HepG2 (cell line): ENCODE results near the gene PSMA7. TPM values are rescaled to one million over a fixed set of nuclear protein-coding genes. Genes with fewer than 3 reads are reported as not detected.

Experiments used
- BCL6 ChIP-seq: IDR thresholded peaks from 2 replicates; pipeline ENCODE4 v1.6.1; 2016; ENCODE audit warnings: missing genetic modification reagents, missing compliant biosample characterization
- FOSL2 ChIP-seq: sonication (generic); formaldehyde crosslinking; IDR thresholded peaks from 2 replicates; pipeline ENCODE4 v1.4.0; 2020; ENCODE audit warnings: missing genetic modification reagents
- HMG20B ChIP-seq: conservative IDR thresholded peaks from 2 replicates; pipeline ENCODE4 v1.6.1; 2016; ENCODE audit warnings: missing genetic modification reagents, missing compliant biosample characterization
- HNF4G ChIP-seq, 2 experiments: sonication (generic) in 1 of 2; formaldehyde crosslinking in 1 of 2; IDR thresholded peaks; 2 replicates each; pipeline versions ENCODE4 v1.4.0 to v1.6.1; 2011 to 2020; ENCODE audit warnings: borderline replicate concordance in 2 of 2, low read depth in 2 of 2, mild to moderate bottlenecking in 2 of 2, low read length in 1 of 2, missing genetic modification reagents in 1 of 2, moderate library complexity in 1 of 2
- MXD4 ChIP-seq: IDR thresholded peaks from 2 replicates; pipeline ENCODE4 v1.6.1; 2016; ENCODE audit warnings: mild to moderate bottlenecking, missing biosample characterization, missing genetic modification reagents
- MZF1 ChIP-seq: sonication (generic); formaldehyde crosslinking; IDR thresholded peaks from 2 replicates; pipeline ENCODE4 v1.8.1; 2023; ENCODE audit warnings: mild to moderate bottlenecking, missing genetic modification reagents, borderline replicate concordance
- NFE2L2 ChIP-seq: fragments of 150-350 bp; IDR thresholded peaks from 2 replicates; pipeline ENCODE4 v1.6.1; 2014; ENCODE audit warnings: low read length
- NR2C2 ChIP-seq: sonication (generic); formaldehyde crosslinking; IDR thresholded peaks from 2 replicates; pipeline ENCODE4 v1.4.0; 2020; ENCODE audit warnings: missing genetic modification reagents, mild to moderate bottlenecking, moderate library complexity, borderline replicate concordance
- PHB2 ChIP-seq: fragments of 450-650 bp; IDR thresholded peaks from 2 replicates; pipeline ENCODE4 v1.6.1; 2018; ENCODE audit not compliant: partially characterized antibody
- PRPF4 ChIP-seq: fragments of 200-400 bp; formaldehyde crosslinking; IDR thresholded peaks from 2 replicates; pipeline ENCODE4 v1.6.1; 2016; ENCODE audit warnings: low read length, low read depth; ENCODE audit not compliant: poor library complexity, severe bottlenecking
- RORA ChIP-seq: sonication (generic); formaldehyde crosslinking; IDR thresholded peaks from 2 replicates; pipeline ENCODE4 v1.5.0; 2020; ENCODE audit warnings: mild to moderate bottlenecking, missing genetic modification reagents, moderate library complexity
- SIX4 ChIP-seq: sonication (generic); formaldehyde crosslinking; IDR thresholded peaks from 2 replicates; pipeline ENCODE4 v1.4.0; 2020; ENCODE audit warnings: missing genetic modification reagents
- WIZ ChIP-seq: sonication (generic); formaldehyde crosslinking; IDR thresholded peaks from 2 replicates; pipeline ENCODE4 v1.5.1; 2020; ENCODE audit warnings: mild to moderate bottlenecking, missing genetic modification reagents
- ZMYM3 ChIP-seq: sonication (generic); formaldehyde crosslinking; IDR thresholded peaks from 2 replicates; pipeline ENCODE4 v1.5.1; 2020; ENCODE audit warnings: mild to moderate bottlenecking, missing genetic modification reagents
- ZNF143 ChIP-seq: sonication (generic); formaldehyde crosslinking; IDR thresholded peaks from 2 replicates; pipeline ENCODE4 v1.4.0; 2020; ENCODE audit warnings: missing genetic modification reagents
- ZNF383 ChIP-seq: sonication (generic); formaldehyde crosslinking; IDR thresholded peaks from 2 replicates; pipeline ENCODE4 v1.4.0; 2020; ENCODE audit warnings: missing genetic modification reagents, mild to moderate bottlenecking, borderline replicate concordance
- ZNF543 ChIP-seq: sonication (generic); formaldehyde crosslinking; IDR thresholded peaks from 2 replicates; pipeline ENCODE4 v1.4.0; 2020; ENCODE audit warnings: mild to moderate bottlenecking, missing genetic modification reagents
- ZNF549 ChIP-seq: sonication (generic); formaldehyde crosslinking; IDR thresholded peaks from 2 replicates; pipeline ENCODE4 v1.5.0; 2020; ENCODE audit warnings: missing genetic modification reagents
- ZNF567 ChIP-seq: sonication (generic); formaldehyde crosslinking; IDR thresholded peaks from 2 replicates; pipeline ENCODE4 v1.8.1; 2023; ENCODE audit warnings: mild to moderate bottlenecking, missing genetic modification reagents, borderline replicate concordance
- ZNF839 ChIP-seq: sonication (generic); formaldehyde crosslinking; IDR thresholded peaks from 2 replicates; pipeline ENCODE4 v1.4.0; 2020; ENCODE audit warnings: missing genetic modification reagents, mild to moderate bottlenecking, borderline replicate concordance
- polyA plus RNA-seq, 8 experiments: library from polyadenylated mRNA; depleted of rRNA in 3 of 8; stranded (reverse) in 7 of 8; unstranded in 1 of 8; fragments of >200 nt; fragmentation: Illumina TruSeq in 4 of 8; extraction: Trizol in 4 of 8; gene quantifications; 2 replicates each; pipeline versions ENCODE4 v1.2.1 to v1.2.3, GENCODE V29; 2011 to 2016; ENCODE audit warnings: low read depth in 4 of 8, missing spikeins in 1 of 8, mixed read lengths in 1 of 8; ENCODE audit not compliant: insufficient read depth in 1 of 8
- total RNA-seq, 5 experiments: library from RNA; depleted of rRNA; stranded (reverse); fragments of >200 nt; fragmentation: Illumina TruSeq; extraction: Trizol; gene quantifications; 2 replicates each; pipeline ENCODE4 v1.2.3, GENCODE V29; 2016; ENCODE audit warnings: low read depth in 1 of 5
- TF ChIP-seq, protein P1 (sequence below): sonication (generic); formaldehyde crosslinking; IDR thresholded peaks from 2 replicates; pipeline ENCODE4 v1.9.0; 2021; ENCODE audit warnings: missing genetic modification reagents, borderline replicate concordance
- TF ChIP-seq, protein P2 (sequence below): sonication (generic); formaldehyde crosslinking; IDR thresholded peaks from 2 replicates; pipeline ENCODE4 v1.4.0; 2020; ENCODE audit warnings: missing genetic modification reagents
- TF ChIP-seq, protein P3 (sequence below): sonication (generic); formaldehyde crosslinking; IDR thresholded peaks from 2 replicates; pipeline ENCODE4 v1.4.0; 2020; ENCODE audit warnings: missing genetic modification reagents

The PSMA7 gene
- total and polyA plus RNA-seq, 2 of the 13 experiments (the other 11 are each of a cell fraction or from before 2014, with no cell fraction given): 531 to 631 TPM

DNA sequence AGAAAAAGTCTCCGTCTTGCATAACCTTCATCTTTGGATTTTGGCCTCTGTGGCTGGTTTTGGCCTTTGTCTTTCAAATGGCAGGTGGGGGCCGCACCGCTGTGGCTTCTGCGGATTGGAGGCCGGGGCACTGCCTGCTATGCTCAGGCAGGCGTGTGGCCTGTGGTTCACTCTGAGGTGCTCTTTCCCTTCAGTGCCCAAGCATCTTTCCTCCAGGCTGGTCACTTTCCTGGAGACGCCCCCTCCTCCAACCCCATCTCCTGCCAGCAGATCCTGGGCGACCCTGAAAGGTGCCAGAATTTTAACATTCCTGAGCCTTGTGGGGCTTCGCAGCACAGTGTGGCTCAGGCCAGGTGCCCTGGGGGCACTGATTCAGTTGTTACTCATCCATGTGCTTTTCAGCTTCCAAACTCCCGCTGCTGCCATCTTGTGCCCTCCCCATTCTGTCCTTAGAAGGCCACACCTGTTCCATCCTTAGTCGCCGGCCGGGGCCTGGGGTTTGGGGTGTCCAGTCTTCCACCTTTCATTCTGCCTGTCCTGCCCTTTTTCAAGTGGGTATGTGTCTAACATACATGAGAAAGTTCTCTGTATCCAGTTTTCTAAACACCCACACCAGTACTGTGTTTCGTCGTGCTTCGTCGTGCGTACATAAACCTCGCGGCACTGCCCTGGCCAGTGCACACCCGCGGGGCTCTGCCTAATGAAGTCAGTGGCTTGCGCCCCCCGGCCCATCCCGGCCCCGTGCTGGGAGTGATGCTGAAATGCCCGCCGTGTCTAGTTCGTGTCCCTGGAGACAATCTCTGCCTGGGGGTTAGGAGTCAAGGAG is 12.4 kb upstream of the PSMA7 start (continued):
- TF ChIP-seq, protein P1, sequence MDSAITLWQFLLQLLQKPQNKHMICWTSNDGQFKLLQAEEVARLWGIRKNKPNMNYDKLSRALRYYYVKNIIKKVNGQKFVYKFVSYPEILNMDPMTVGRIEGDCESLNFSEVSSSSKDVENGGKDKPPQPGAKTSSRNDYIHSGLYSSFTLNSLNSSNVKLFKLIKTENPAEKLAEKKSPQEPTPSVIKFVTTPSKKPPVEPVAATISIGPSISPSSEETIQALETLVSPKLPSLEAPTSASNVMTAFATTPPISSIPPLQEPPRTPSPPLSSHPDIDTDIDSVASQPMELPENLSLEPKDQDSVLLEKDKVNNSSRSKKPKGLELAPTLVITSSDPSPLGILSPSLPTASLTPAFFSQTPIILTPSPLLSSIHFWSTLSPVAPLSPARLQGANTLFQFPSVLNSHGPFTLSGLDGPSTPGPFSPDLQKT (CRISPR knock-in tag): no peak
- TF ChIP-seq WIZ (no peak), PRPF4 (peak; percentile 19), PHB2 (no peak), HMG20B (CRISPR knock-in tag) (no peak), ZNF839 (CRISPR knock-in tag) (no peak), ZNF143 (CRISPR knock-in tag) (no peak), FOSL2 (CRISPR knock-in tag) (0 out of 2 replicates have a peak, but pooled peaks have one; percentile 21), NFE2L2 (no peak), ZNF549 (CRISPR knock-in tag) (no peak), SIX4 (CRISPR knock-in tag) (no peak), ZNF543 (CRISPR knock-in tag) (0 out of 2 replicates have a peak, but pooled peaks have one; percentile 63), ZNF383 (no peak), HNF4G (IDR thresholded peaks at IDR 0.05; ENCODE audit: borderline replicate concordance, low read depth, low read length) (peak; percentile 96), HNF4G (CRISPR knock-in tag; IDR thresholded peaks at IDR 0.05; ENCODE audit: borderline replicate concordance, low read depth) (peak; percentile 87), MZF1 (CRISPR knock-in tag) (no peak), RORA (no peak), BCL6 (peak; percentile 60; the same call in 1 of the 2 replicates), ZNF567 (CRISPR knock-in tag) (no peak), ZMYM3 (CRISPR knock-in tag) (0 out of 2 replicates have a peak, but pooled peaks have one; percentile 76), MXD4 (CRISPR knock-in tag) (no peak), NR2C2 (peak; percentile 51; the same call in 1 of the 2 replicates)
- TF ChIP-seq, protein P2, sequence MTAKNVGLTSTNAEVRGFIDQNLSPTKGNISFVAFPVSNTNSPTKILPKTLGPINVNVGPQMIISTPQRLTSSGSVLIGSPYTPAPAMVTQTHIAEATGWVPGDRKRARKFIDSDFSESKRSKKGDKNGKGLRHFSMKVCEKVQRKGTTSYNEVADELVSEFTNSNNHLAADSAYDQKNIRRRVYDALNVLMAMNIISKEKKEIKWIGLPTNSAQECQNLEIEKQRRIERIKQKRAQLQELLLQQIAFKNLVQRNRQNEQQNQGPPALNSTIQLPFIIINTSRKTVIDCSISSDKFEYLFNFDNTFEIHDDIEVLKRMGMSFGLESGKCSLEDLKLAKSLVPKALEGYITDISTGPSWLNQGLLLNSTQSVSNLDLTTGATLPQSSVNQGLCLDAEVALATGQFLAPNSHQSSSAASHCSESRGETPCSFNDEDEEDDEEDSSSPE (CRISPR knock-in tag): no peak
- TF ChIP-seq, protein P3, sequence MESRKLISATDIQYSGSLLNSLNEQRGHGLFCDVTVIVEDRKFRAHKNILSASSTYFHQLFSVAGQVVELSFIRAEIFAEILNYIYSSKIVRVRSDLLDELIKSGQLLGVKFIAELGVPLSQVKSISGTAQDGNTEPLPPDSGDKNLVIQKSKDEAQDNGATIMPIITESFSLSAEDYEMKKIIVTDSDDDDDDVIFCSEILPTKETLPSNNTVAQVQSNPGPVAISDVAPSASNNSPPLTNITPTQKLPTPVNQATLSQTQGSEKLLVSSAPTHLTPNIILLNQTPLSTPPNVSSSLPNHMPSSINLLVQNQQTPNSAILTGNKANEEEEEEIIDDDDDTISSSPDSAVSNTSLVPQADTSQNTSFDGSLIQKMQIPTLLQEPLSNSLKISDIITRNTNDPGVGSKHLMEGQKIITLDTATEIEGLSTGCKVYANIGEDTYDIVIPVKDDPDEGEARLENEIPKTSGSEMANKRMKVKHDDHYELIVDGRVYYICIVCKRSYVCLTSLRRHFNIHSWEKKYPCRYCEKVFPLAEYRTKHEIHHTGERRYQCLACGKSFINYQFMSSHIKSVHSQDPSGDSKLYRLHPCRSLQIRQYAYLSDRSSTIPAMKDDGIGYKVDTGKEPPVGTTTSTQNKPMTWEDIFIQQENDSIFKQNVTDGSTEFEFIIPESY (CRISPR knock-in tag): peak; percentile 90
